Hematopoietic multipotent progenitor cell treated with erythropoietin and hydrocortisone succinate and interleukin-3 and kit ligand, for 15 days (in vitro differentiated cells): ENCODE data around the gene DRC7.
"Not testable (repeated sequence)": the region's sequence is repeated elsewhere in the genome, so short reads cannot be mapped to it uniquely, and the experiment has no call there.

Source experiments
- DNase-seq: peaks from one replicate; pipeline ENCODE4 v3.0.0-alpha.2; 2015; ENCODE audit warnings: low spot score

DRC7 gene

GRCh38 chr16:57763285-57764005, 68.8 kb downstream of the DRC7 start:
- no peak for DNase-seq

GRCh38 chr16:57764006-57764340, 69.4 kb downstream of the DRC7 start:
- no peak for DNase-seq

GRCh38 chr16:57764341-57765159, 69.9 kb downstream of the DRC7 start:
- DNase-seq, result peak; percentile 44

GRCh38 chr16:57765160-57765728, 70.6 kb downstream of the DRC7 start:
- no peak for DNase-seq

GRCh38 chr16:57766714-57767348, 72.2 kb downstream of the DRC7 start:
- DNase-seq, result no peak

GRCh38 chr16:57769541-57770145, 75.0 kb downstream of the DRC7 start:
- no peak for DNase-seq

GRCh38 chr16:57770361-57770760, 75.8 kb downstream of the DRC7 start:
- DNase-seq, result no peak

GRCh38 chr16:57771141-57771785, 76.7 kb downstream of the DRC7 start:
- DNase-seq, result no peak

GRCh38 chr16:57773019-57773418, 78.4 kb downstream of the DRC7 start:
- DNase-seq, result no peak

- no peak for DNase-seq
Measured at GRCh38 chr16:57773655-57774295, 79.2 kb downstream of the DRC7 start.

GRCh38 chr16:57774705-57775285, 80.2 kb downstream of the DRC7 start:
- DNase-seq, result no peak

- DNase-seq, result no peak
Measured at GRCh38 chr16:57775661-57776469, 81.3 kb downstream of the DRC7 start.

GRCh38 chr16:57778658-57779057, 84.1 kb downstream of the DRC7 start:
- no peak for DNase-seq

- not testable (repeated sequence) for DNase-seq
Measured at GRCh38 chr16:57779836-57780235, 85.2 kb downstream of the DRC7 start.

GRCh38 chr16:57781349-57781740, 86.7 kb downstream of the DRC7 start:
- no peak for DNase-seq
